GM12878 (cell line): ENCODE measurements around the gene ZNF615. TPM values are rescaled to one million over a fixed set of nuclear protein-coding genes. Genes with fewer than 3 reads are reported as not detected.

Experiments used
- CTCF ChIP-seq, 3 experiments: IDR thresholded peaks in 2 of 3; conservative IDR thresholded peaks in 1 of 3; 2 replicates each; pipeline ENCODE4 v1.5.1; 2011; ENCODE audit warnings: low read depth in 3 of 3, low read length in 3 of 3, mild to moderate bottlenecking in 3 of 3, control low read depth in 2 of 3, moderate library complexity in 2 of 3, inconsistent platforms in 1 of 3, mixed read lengths in 1 of 3; ENCODE audit not compliant: control insufficient read depth in 2 of 3, insufficient read depth in 1 of 3; ENCODE audit errors: extremely low read depth in 1 of 3
- GATAD2B ChIP-seq: fragments of 450-650 bp; conservative IDR thresholded peaks from 2 replicates; pipeline ENCODE4 v1.6.1; 2017; ENCODE audit warnings: low read depth, mild to moderate bottlenecking, moderate library complexity
- HCFC1 ChIP-seq: fragments of 150-350 bp; IDR thresholded peaks from 2 replicates; pipeline ENCODE4 v1.6.1; 2014; ENCODE audit warnings: low read length
- IKZF2 ChIP-seq, 2 experiments: fragments of 450-650 bp; IDR thresholded peaks; 2 replicates each; pipeline ENCODE4 v1.6.1; 2017; ENCODE audit warnings: mild to moderate bottlenecking in 2 of 2, moderate library complexity in 2 of 2
- IRF3 ChIP-seq: fragments of 450-650 bp; IDR thresholded peaks from 2 replicates; pipeline ENCODE4 v1.6.1; 2014; ENCODE audit warnings: mild to moderate bottlenecking
- MAX ChIP-seq: IDR thresholded peaks from 2 replicates; pipeline ENCODE4 v1.6.1; 2012; ENCODE audit warnings: low read depth, low read length, improper control_type of control experiment
- NFYA ChIP-seq: IDR thresholded peaks from 2 replicates; pipeline ENCODE4 v1.6.1; 2011; ENCODE audit warnings: low read depth, mild to moderate bottlenecking, low read length, improper control_type of control experiment, borderline replicate concordance
- NFYB ChIP-seq: IDR thresholded peaks from 2 replicates; pipeline ENCODE4 v1.6.1; 2011; ENCODE audit warnings: low read depth, mild to moderate bottlenecking, low read length, improper control_type of control experiment, moderate library complexity; ENCODE audit not compliant: insufficient read depth
- PBX3 ChIP-seq: IDR thresholded peaks from 2 replicates; pipeline ENCODE4 v1.6.1; 2011; ENCODE audit warnings: mild to moderate bottlenecking, low read depth, low read length, moderate library complexity; ENCODE audit not compliant: insufficient replicate concordance
- PML ChIP-seq: IDR thresholded peaks from 2 replicates; pipeline ENCODE4 v1.6.1; 2012; ENCODE audit warnings: low read length, inconsistent platforms
- POLR2AphosphoS2 ChIP-seq: IDR thresholded peaks from 2 replicates; pipeline ENCODE4 v1.6.1; 2011; ENCODE audit warnings: low read depth, mild to moderate bottlenecking, low read length, improper control_type of control experiment, moderate library complexity
- RAD21 ChIP-seq: IDR thresholded peaks from 2 replicates; pipeline ENCODE4 v1.6.1; 2011; ENCODE audit warnings: mild to moderate bottlenecking, low read depth, low read length, moderate library complexity; ENCODE audit not compliant: insufficient read depth
- RCOR1 ChIP-seq: conservative IDR thresholded peaks from 2 replicates; pipeline ENCODE4 v1.6.1; 2012; ENCODE audit warnings: low read depth, low read length, improper control_type of control experiment
- SIN3A ChIP-seq: IDR thresholded peaks from 2 replicates; pipeline ENCODE4 v1.6.1; 2012; ENCODE audit warnings: low read depth, low read length, improper control_type of control experiment
- SIX5 ChIP-seq: IDR thresholded peaks from 2 replicates; pipeline ENCODE4 v1.6.1; 2011; ENCODE audit warnings: mild to moderate bottlenecking, low read depth, low read length, moderate library complexity; ENCODE audit not compliant: severe bottlenecking
- SKIL ChIP-seq: fragments of 450-650 bp; IDR thresholded peaks from 2 replicates; pipeline ENCODE4 v1.6.1; 2017; ENCODE audit warnings: mild to moderate bottlenecking, low read depth, inconsistent platforms; ENCODE audit not compliant: poor library complexity, severe bottlenecking
- SPI1 ChIP-seq: IDR thresholded peaks from 2 replicates; pipeline ENCODE4 v1.6.1; 2011; ENCODE audit warnings: low read depth, mild to moderate bottlenecking, low read length, moderate library complexity, borderline replicate concordance; ENCODE audit not compliant: insufficient read depth
- SRF ChIP-seq, 2 experiments: IDR thresholded peaks; 2 replicates each; pipeline ENCODE4 v1.6.1; 2011; ENCODE audit warnings: low read depth in 2 of 2, low read length in 2 of 2, mild to moderate bottlenecking in 1 of 2, moderate library complexity in 1 of 2
- STAT1 ChIP-seq: fragments of 450-650 bp; conservative IDR thresholded peaks from 2 replicates; pipeline ENCODE4 v1.6.1; 2014; ENCODE audit warnings: antibody characterized with exemption, mild to moderate bottlenecking
- TAF1 ChIP-seq: IDR thresholded peaks from 2 replicates; pipeline ENCODE4 v1.6.1; 2011; ENCODE audit warnings: mild to moderate bottlenecking, low read depth, low read length, borderline replicate concordance
- TARDBP ChIP-seq: IDR thresholded peaks from 2 replicates; pipeline ENCODE4 v1.6.1; 2016; ENCODE audit warnings: borderline replicate concordance
- TBL1XR1 ChIP-seq: IDR thresholded peaks from 2 replicates; pipeline ENCODE4 v1.6.1; 2012; ENCODE audit warnings: low read depth, low read length, improper control_type of control experiment
- polyA plus RNA-seq, 11 experiments: library from polyadenylated mRNA; depleted of rRNA in 4 of 11; unstranded in 6 of 11; stranded (reverse) in 5 of 11; fragments of >200 nt; fragmentation: Nextera tagmentation in 4 of 11; fragmentation: Illumina TruSeq in 1 of 11; extraction: Ambion mirVana in 4 of 11; extraction: Trizol in 1 of 11; gene quantifications; 1 replicate in 1 of 11; 2 replicates in 10 of 11; pipeline versions ENCODE4 v1.2.1 to v1.2.3, GENCODE V29; 2011 to 2016; ENCODE audit warnings: inconsistent platforms in 2 of 11, missing spikeins in 2 of 11, low read depth in 1 of 11
- total RNA-seq, 4 experiments: library from RNA; depleted of rRNA in 3 of 4; stranded (reverse); fragments of >200 nt in 3 of 4; fragmentation: Illumina TruSeq in 1 of 4; extraction: Trizol in 1 of 4; gene quantifications; 2 replicates each; pipeline versions ENCODE4 v1.2.1 to v1.2.3, GENCODE V29; 2013 to 2021

The ZNF615 gene
- total and polyA plus RNA-seq, 10 of the 15 experiments (the other 5 are each of a cell fraction or from before 2014, with no cell fraction given), result 1.7 to 7.2 (median 4.2) TPM

- TF ChIP-seq IRF3, result no peak
- TF ChIP-seq TAF1, result peak; percentile 63; the same call in 1 of the 2 replicates
- TF ChIP-seq SPI1, result peak; percentile 85
- peak in 1 of 2 experiments; percentile 77; a peak in 2 of 4 replicates for TF ChIP-seq SRF (IDR thresholded peaks at IDR 0.05; ENCODE audit: low read depth in 2 of 2, low read length in 2 of 2)
- TF ChIP-seq GATAD2B, result 0 out of 2 replicates have a peak, but pooled peaks have one; percentile 27
- TF ChIP-seq NFYA, result no peak
- TF ChIP-seq SIN3A, result peak; percentile 85; the same call in 1 of the 2 replicates
- no peak for TF ChIP-seq SKIL
- peak; percentile 29 for TF ChIP-seq PBX3
- TF ChIP-seq TARDBP, result 0 out of 2 replicates have a peak, but pooled peaks have one; percentile 54
- TF ChIP-seq MAX, result no peak
- peak; percentile 94 for TF ChIP-seq HCFC1
- TF ChIP-seq TBL1XR1, result peak; percentile 41; the same call in 1 of the 2 replicates
- peak; percentile 99 for TF ChIP-seq RCOR1
- peak; percentile 89 for TF ChIP-seq SIX5
- TF ChIP-seq NFYB, result no peak
- TF ChIP-seq CTCF (IDR thresholded peaks at IDR 0.05 in 2 of 3, conservative IDR thresholded peaks at IDR 0.05 in 1 of 3; ENCODE audit: control insufficient read depth in 2 of 3, extremely low read depth in 1 of 3, insufficient read depth in 1 of 3, low read depth in 3 of 3, low read length in 3 of 3), result no peak
- 0 out of 2 replicates have a peak, but pooled peaks have one; percentile 50 for TF ChIP-seq POLR2AphosphoS2
- TF ChIP-seq PML, result peak; percentile 83
- TF ChIP-seq RAD21, result no peak
- TF ChIP-seq IKZF2 (IDR thresholded peaks at IDR 0.05), result no peak
- peak; percentile 73; the same call in 1 of the 2 replicates for TF ChIP-seq STAT1
Measured at GRCh38 chr19:51986309-51987291, 21.4 kb downstream of the ZNF615 start, which contains the start of gene ZNF350 (continued).
